ENCODE measurements around the gene ATG5. TPM values are rescaled to one million over a fixed set of nuclear protein-coding genes. Genes with fewer than 3 reads are reported as not detected.

Gene ATG5
- total RNA-seq, 1 donor: 45.4 TPM

GRCh38 chr6:106143665-106144064 is 181.9 kb downstream of the ATG5 start:
- H3K4me3 ChIP-seq (ENCODE audit: low read depth, low read length): no peak overlapping the region
- TF ChIP-seq, protein P1, sequence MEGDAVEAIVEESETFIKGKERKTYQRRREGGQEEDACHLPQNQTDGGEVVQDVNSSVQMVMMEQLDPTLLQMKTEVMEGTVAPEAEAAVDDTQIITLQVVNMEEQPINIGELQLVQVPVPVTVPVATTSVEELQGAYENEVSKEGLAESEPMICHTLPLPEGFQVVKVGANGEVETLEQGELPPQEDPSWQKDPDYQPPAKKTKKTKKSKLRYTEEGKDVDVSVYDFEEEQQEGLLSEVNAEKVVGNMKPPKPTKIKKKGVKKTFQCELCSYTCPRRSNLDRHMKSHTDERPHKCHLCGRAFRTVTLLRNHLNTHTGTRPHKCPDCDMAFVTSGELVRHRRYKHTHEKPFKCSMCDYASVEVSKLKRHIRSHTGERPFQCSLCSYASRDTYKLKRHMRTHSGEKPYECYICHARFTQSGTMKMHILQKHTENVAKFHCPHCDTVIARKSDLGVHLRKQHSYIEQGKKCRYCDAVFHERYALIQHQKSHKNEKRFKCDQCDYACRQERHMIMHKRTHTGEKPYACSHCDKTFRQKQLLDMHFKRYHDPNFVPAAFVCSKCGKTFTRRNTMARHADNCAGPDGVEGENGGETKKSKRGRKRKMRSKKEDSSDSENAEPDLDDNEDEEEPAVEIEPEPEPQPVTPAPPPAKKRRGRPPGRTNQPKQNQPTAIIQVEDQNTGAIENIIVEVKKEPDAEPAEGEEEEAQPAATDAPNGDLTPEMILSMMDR (IDR thresholded peaks at IDR 0.05; ENCODE audit: insufficient read depth, low read length): no peak
- no peak for DNase-seq (ENCODE audit: low read depth)

DNA sequence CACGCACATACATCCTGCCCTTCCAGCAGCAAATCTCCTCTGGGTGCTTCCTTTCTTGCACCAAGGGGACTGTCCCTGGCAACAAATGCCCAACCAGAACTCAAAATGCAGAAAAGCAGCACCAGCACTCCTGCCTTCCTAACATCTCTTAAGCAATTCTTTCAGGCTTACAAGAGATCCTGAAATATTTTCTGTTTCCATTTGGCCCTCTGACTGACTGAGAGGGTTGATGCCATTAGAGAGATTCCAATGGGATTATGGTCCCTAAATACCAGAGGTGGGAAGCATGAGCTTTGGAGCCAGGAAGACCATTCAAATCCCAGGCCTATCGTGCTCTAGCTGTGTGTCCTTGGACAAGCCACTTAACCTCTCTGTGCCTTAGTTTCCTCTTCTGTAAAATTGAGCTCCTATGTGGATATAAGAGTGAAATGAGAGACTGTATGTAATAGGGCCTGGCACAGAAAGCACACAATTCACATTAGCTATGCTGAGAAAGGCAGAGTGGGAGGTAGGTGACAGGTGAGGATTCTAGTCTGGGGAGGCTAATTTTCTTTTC is 182.6 kb downstream of the ATG5 start:
- no peak overlapping the region for H3K4me3 ChIP-seq (ENCODE audit: low read depth, low read length)
- TF ChIP-seq, protein P1 (IDR thresholded peaks at IDR 0.05; ENCODE audit: insufficient read depth, low read length): no peak
- DNase-seq (ENCODE audit: low read depth): no peak

GRCh38 chr6:106141441-106142237 is 183.9 kb downstream of the ATG5 start:
- no peak overlapping the region for H3K4me3 ChIP-seq (ENCODE audit: low read depth, low read length)
- TF ChIP-seq, protein P1 (IDR thresholded peaks at IDR 0.05; ENCODE audit: insufficient read depth, low read length): no peak
- no peak for DNase-seq (ENCODE audit: low read depth)

GRCh38 chr6:106138151-106138550 is 187.4 kb downstream of the ATG5 start:
- TF ChIP-seq, protein P1 (IDR thresholded peaks at IDR 0.05; ENCODE audit: insufficient read depth, low read length): no peak
- DNase-seq (ENCODE audit: low read depth): no peak
- H3K4me3 ChIP-seq (ENCODE audit: low read depth, low read length): no peak overlapping the region

DNA sequence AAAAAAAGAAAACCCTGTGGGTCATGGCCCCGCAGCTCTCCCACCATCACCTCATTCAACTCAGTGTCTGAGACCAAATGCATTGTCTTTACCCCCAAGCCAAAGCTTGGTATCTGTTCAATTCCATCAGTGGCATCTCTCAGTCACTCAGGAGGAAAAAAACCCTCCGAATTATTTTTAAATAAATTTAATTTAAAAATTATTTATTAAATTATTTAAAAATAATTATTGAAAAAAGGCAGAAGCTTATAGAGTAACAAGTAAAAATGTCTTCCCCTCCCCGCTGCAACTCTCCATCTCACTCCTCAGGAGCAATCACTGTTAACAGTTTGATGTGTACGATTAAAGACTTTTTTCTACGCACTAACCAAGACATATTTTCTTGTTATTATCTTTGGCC is 188.7 kb downstream of the ATG5 start:
- TF ChIP-seq, protein P1 (IDR thresholded peaks at IDR 0.05; ENCODE audit: insufficient read depth, low read length): no peak
- DNase-seq (ENCODE audit: low read depth): no peak
- H3K4me3 ChIP-seq (ENCODE audit: low read depth, low read length): no peak overlapping the region

DNA sequence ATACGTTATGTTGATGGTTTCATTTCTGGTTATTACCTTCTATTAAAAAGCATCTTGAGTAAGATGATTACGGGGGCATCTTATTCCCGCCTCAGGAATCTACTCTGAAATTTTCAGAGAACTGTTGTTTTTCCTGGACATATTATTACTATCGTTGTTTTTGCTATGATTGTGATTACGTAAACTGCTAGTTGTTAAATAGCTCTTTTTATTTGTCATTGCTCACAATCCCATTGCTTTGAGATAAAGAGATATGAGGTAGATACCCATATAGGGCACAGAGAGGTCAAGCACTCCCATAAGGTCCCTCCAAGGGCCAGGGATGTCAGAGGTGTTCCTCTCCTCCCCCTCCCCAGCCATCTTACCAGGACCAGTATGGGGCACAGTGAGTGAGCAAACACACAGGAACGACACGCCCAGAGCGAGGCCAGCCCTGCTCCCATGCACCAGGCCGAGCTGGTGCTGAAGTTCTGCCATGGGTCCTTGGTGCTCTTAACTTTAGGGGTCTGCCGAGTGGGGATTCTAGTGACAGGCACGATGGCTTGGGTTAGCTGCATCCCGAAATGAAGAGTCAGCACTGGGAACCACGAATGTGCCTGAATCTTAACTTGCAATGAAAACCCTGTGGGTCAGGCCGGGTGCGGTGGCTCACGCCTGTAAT is 189.5 kb downstream of the ATG5 start:
- DNase-seq (ENCODE audit: low read depth): no peak
- no peak overlapping the region for H3K4me3 ChIP-seq (ENCODE audit: low read depth, low read length)
- TF ChIP-seq, protein P1 (IDR thresholded peaks at IDR 0.05; ENCODE audit: insufficient read depth, low read length): no peak

Measured in fibroblast of the aortic adventitia (primary cell).